Measurements from ENCODE around the gene MED13.
A peak's percentile ranks its signal among the peaks of the same experiment; 100 is the strongest.
"Not testable (repeated sequence)": the region's sequence is repeated elsewhere in the genome, so short reads cannot be mapped to it uniquely, and the experiment has no call there.

The MED13 gene

GRCh38 chr17:62090021-62090824 is 25.1 kb upstream of the MED13 start:
- DNase-seq = no peak

- no peak for DNase-seq
Measured at GRCh38 chr17:62089334-62089733, 24.3 kb upstream of the MED13 start.

GRCh38 chr17:62086737-62087136 is 21.7 kb upstream of the MED13 start:
- DNase-seq = no peak

- peak; percentile 29 for DNase-seq
Measured at GRCh38 chr17:62085511-62086408, 20.7 kb upstream of the MED13 start.

GRCh38 chr17:62084585-62084984 is 19.5 kb upstream of the MED13 start:
- no peak for DNase-seq

GRCh38 chr17:62083651-62084050 is 18.6 kb upstream of the MED13 start:
- no peak for DNase-seq

GRCh38 chr17:62080647-62081046 is 15.6 kb upstream of the MED13 start:
- no peak for DNase-seq

- no peak for DNase-seq
Measured at GRCh38 chr17:62078009-62078408, 12.9 kb upstream of the MED13 start.

- no peak for DNase-seq
Measured at GRCh38 chr17:62076864-62077788, 12.0 kb upstream of the MED13 start.

- no peak for DNase-seq
Measured at GRCh38 chr17:62075308-62075815, 10.3 kb upstream of the MED13 start.

GRCh38 chr17:62073993-62074392 is 8.9 kb upstream of the MED13 start:
- no peak for DNase-seq

GRCh38 chr17:62072855-62073254 is 7.8 kb upstream of the MED13 start:
- not testable (repeated sequence) for DNase-seq

GRCh38 chr17:62070900-62071299 is 5.8 kb upstream of the MED13 start:
- DNase-seq = no peak

- DNase-seq = no peak
Measured at GRCh38 chr17:62067165-62068145, 2.4 kb upstream of the MED13 start.

- DNase-seq = peak; percentile 98
Measured at GRCh38 chr17:62065611-62066468, 762 bp upstream of the MED13 start.

GRCh38 chr17:62064029-62064790 is 868 bp downstream of the MED13 start:
- DNase-seq = no peak

GRCh38 chr17:62062944-62063343 is 2.1 kb downstream of the MED13 start:
- no peak for DNase-seq

- no peak for DNase-seq
Measured at GRCh38 chr17:62062302-62062701, 2.8 kb downstream of the MED13 start.

- no peak for DNase-seq
Measured at GRCh38 chr17:62059414-62059813, 5.7 kb downstream of the MED13 start.

GRCh38 chr17:62058611-62059010 is 6.5 kb downstream of the MED13 start:
- no peak for DNase-seq
